ENCODE data around the gene SNX18. TPM values are rescaled to one million over a fixed set of nuclear protein-coding genes. Genes with fewer than 3 reads are reported as not detected.

Gene SNX18
- 22.6 TPM for total RNA-seq

DNA sequence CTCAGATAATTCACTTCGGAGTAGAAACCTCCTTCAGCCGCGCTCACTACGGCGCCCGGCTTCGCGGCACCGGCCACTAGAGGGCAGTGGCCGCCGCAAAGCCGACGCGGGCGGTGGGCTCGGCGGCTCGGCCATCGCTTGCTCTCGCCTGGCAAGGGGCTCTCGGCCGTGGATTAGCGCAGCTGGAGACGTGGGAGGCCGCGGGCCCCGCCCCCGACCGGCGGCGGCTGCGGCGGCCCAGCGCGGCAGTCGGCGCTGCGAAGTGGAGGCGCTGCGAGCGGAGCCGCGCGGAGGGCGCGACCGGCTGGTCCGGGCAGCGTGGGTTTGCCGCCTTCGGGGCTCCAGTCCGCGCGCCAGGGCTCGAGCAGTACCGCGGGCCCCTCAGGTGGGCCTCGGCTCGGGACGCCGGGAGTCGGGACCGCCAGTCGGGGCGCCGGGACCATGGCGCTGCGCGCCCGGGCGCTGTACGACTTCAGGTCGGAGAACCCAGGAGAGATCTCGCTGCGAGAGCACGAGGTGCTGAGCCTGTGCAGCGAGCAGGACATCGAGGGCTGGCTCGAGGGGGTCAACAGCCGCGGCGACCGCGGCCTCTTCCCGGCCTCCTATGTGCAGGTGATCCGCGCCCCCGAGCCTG is at the start of gene SNX18:
TSS of gene SNX18 (plus strand) at position 248 of the 634 bp plus-strand sequence. CDS start at position 442, 194 bp downstream.

Other genes with a start within 250 kb of the SNX18 start
- gene ARL15, start 207.2 kb upstream of the SNX18 start, total RNA-seq = 59.3 TPM
- gene HSPB3, start 62.1 kb upstream of the SNX18 start, total RNA-seq = not detected

Measured in diencephalon (tissue), 1 donor.